PC-9 (cell line): ENCODE data around the gene SYDE1.

Experiments used
- EZH2 ChIP-seq: fragments of 200-600 bp; sonication (generic); IDR thresholded peaks from 2 replicates; pipeline ENCODE4 v1.8.0; 2017; ENCODE audit warnings: antibody characterized with exemption, low read depth
- TF ChIP-seq, protein P1 (sequence below): fragments of 200-600 bp; sonication (generic); conservative IDR thresholded peaks from 2 replicates; pipeline ENCODE4 v1.6.1; 2017; ENCODE audit warnings: mixed run types, antibody characterized with exemption, mild to moderate bottlenecking, moderate library complexity

GRCh38 chr19:15120135-15121026 lies 13.2 kb downstream of the SYDE1 start:
- TF ChIP-seq, protein P1, sequence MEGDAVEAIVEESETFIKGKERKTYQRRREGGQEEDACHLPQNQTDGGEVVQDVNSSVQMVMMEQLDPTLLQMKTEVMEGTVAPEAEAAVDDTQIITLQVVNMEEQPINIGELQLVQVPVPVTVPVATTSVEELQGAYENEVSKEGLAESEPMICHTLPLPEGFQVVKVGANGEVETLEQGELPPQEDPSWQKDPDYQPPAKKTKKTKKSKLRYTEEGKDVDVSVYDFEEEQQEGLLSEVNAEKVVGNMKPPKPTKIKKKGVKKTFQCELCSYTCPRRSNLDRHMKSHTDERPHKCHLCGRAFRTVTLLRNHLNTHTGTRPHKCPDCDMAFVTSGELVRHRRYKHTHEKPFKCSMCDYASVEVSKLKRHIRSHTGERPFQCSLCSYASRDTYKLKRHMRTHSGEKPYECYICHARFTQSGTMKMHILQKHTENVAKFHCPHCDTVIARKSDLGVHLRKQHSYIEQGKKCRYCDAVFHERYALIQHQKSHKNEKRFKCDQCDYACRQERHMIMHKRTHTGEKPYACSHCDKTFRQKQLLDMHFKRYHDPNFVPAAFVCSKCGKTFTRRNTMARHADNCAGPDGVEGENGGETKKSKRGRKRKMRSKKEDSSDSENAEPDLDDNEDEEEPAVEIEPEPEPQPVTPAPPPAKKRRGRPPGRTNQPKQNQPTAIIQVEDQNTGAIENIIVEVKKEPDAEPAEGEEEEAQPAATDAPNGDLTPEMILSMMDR, result no peak; the same call in 1 of the 2 replicates
- no peak for TF ChIP-seq EZH2
